GM18951 (cell line): Measurements from ENCODE around the gene RNF148.

Experiments
- POLR2A ChIP-seq: IDR thresholded peaks from 4 replicates; pipeline ENCODE4 v1.6.1; 2011; ENCODE audit warnings: mild to moderate bottlenecking; ENCODE audit not compliant: insufficient read length, insufficient read depth; ENCODE audit errors: extremely low read depth
- in situ Hi-C: fragments of 300-500 bp; cut with MboI; formaldehyde crosslinking; loops from one replicate; pipeline ENCODE4 v1.12.0; 2022; ENCODE audit warnings: low sequenced_read_pairs, mixed read lengths, inconsistent platforms; ENCODE audit not compliant: unreplicated experiment

The RNF148 gene, protein sequence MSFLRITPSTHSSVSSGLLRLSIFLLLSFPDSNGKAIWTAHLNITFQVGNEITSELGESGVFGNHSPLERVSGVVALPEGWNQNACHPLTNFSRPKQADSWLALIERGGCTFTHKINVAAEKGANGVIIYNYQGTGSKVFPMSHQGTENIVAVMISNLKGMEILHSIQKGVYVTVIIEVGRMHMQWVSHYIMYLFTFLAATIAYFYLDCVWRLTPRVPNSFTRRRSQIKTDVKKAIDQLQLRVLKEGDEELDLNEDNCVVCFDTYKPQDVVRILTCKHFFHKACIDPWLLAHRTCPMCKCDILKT

DNA sequence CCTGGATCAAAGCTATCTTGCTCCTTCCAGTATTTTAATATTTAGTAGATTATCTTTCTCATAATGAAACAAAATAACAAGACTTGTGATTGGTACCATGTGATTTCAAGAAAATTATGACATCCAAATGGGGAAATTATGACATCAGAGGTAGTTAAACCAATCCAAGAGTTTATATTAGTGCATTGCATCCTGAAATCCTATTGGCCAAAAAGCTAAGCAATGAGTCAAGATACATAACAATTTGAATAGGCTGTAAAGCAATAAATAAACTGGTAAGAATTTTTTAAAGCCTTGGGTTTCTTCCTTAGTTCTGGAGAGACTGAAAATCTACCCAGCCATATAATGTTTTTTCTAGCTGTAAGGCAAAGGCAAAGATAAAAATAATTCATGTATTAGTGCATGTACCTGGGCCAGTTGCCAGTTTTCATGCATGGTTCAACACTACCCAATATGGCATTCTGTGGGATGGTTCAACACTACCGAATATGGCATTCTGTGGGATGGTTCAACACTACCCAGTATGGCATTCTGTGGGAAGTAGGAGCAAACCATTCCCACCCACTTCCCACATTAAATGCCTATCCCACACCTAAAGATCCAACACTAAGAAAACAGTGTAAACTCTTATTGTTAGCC, at the start of gene RNF148:
Gene RNF148 (minus strand): TSS at position 51 of the 639 bp plus-strand sequence. CDS start 172 bp downstream, outside the sequence.
- in situ Hi-C loops: no loop called here
- no peak for TF ChIP-seq POLR2A

DNA sequence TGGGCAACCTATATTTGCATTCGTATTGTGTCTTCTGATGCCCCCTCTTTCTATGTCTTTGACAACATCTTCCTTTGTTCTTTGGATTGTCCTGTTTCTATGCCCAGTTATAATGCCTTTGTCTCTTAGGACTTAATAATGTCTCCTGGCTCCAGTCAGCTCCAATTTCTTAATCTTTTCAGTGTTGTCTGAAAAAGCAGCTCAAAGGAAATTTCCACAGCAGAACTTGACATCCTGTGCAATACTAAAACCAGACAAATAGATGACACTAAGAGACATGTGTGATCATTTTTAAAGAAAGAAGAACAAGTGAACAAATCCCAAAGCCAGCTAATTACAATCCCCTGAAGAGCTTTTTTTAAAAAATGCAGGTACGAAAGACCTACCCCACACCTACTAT, 47.7 kb upstream of the RNF148 start:
- in situ Hi-C loops: no loop called here
- TF ChIP-seq POLR2A: no peak

DNA sequence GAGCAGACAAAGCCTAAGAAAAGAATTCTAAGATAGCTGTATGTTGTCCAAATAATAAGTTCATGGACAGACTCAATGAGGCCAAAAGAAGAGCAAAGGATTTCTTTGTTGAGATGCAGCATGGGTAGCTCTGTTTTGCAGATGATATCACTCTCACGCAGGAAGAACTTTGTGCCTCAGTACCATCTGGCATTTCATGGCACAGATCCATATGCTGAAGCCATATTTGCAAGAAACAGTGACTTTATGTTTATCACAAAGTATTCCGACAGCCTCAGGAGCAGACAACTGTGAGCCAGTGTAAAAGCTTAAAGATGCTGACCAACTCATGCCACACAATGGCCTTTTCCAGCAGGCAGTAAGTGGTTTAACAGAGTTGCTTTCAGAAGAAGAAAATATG, 45.5 kb upstream of the RNF148 start:
- in situ Hi-C loops: no loop called here
- TF ChIP-seq POLR2A: no peak

DNA sequence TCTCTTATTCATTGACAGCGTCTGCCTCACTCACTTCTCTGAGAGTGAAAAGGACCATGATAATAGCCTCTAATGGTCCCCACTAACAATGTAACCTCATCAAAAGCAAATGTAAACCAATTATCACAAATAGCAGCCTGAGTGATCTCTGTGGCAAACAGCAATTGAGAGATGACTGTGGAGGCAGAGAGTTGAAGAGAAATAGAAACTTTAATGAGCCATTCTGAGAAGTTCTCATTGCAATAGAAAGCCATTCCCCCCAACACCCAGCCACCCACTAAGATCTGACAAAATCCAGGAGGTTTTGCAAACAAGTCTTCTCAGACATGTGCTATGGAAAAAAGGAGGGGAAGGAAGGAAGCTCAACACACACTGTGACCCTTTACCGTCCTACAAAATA, 44.2 kb upstream of the RNF148 start:
- in situ Hi-C loops: no loop called here
- TF ChIP-seq POLR2A: no peak

DNA sequence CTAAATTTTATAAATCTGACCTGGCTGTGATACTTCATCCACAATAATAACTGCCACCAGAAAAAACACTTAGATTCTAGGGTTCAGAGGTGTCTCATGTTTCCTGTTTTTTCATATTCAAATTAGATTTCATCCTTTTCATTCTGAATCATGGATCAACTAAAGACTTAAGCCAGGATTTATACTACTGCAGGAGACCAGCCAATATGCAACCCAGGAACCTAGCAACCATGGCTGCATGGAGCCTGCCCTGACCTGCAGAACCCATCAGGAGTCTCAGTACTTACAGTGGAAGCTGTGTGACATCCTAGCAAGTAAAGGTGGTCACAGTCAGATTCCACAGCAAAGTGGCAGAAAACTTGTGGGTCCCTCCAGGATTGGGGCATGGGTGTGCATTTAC, 40.5 kb upstream of the RNF148 start:
- no peak for TF ChIP-seq POLR2A
- in situ Hi-C loops: no loop called here

DNA sequence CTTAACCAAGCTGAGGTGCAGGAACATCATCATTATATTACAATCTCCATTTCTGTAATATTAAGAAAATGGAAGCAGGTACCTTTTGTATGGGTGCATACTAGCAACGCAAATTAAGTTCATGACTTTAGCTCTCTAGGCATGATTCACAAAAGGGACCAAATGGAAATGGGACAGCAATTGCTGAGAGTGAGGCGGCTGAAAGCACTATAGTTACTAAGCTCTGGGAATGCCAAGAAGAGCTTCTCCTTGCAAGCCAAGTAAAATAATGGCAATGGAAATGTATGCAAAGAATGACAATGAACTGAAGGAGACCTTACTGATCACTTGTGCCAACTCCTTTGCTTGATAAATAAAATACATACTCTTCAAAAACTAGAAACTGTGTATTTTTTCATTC, 36.2 kb upstream of the RNF148 start:
- no peak for TF ChIP-seq POLR2A
- in situ Hi-C loops: no loop called here

DNA sequence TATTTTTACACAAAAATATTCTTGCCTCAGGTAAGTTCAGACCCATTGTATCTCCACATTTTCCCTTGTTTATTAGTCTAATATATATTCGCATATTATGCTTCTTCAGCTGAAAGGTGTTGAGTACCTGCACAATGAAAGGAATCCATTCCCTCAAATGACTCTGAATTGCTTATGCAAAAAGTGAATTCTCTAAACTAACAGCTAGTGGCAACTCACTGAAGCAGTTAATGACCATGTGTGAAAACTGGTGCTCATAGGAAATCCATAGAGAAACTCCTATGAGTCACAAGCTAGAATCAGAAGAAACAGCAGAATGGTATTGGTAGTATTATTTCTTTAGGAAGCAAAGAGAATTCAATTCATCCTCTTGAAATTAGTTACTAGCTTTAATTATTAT, 33.5 kb upstream of the RNF148 start:
- in situ Hi-C loops: no loop called here
- TF ChIP-seq POLR2A: no peak

DNA sequence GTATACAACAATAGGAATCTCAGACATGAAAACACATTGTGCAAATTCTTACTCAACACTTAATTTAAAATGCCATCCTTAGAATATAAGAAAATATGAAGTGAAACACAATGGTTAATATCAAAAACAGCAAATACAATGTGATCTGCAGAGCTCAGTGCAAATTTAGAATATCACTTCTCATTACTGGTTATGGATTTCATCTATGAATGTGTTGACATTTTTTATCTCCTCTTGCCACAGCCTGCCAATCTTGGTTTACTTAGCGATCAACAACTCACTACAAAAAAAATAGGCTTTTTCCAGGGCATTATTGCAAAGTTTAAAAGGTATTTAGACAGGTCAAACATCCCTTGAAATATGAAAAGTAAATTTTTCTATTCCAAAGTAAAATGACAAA, 25.0 kb upstream of the RNF148 start:
- in situ Hi-C loops: no loop called here
- TF ChIP-seq POLR2A: no peak

DNA sequence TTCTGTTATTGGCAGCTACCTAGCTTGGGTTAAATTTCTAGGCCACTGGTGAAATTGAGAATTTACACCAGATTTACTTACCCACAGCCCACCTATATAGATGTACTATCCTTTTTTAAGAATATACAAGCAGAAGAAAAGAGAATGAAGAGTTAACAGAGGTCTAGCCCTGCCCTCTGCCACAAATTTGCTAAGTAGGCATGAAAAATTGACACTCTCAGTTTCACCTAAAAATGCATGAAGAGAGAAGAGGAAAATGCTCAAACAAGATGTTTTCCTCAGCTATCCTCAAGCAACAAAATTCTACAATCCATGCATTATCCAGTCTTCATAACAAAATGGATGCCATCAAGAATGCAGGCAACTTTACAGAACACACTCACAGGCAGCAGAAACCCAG, 24.6 kb upstream of the RNF148 start:
- in situ Hi-C loops: no loop called here
- TF ChIP-seq POLR2A: no peak

DNA sequence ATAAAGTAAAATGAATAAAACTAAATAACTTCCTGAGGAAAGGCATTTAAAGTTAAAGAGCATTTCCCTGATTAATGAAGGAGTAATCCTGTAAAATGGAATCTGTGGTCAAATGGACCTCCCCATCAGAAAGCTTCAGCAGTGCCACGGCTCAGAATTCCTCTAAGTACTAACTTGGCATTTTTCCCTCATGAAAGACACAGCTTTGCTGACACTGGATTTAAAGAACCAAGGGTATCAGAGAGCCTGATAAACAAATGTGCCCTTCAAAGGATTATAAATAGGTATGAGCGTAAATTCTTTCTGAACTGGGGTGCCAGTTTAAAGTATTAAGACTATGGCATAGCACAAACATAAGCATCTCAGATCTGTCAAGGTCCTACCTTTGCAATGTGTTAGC, 24.2 kb upstream of the RNF148 start:
- no peak for TF ChIP-seq POLR2A
- in situ Hi-C loops: no loop called here

DNA sequence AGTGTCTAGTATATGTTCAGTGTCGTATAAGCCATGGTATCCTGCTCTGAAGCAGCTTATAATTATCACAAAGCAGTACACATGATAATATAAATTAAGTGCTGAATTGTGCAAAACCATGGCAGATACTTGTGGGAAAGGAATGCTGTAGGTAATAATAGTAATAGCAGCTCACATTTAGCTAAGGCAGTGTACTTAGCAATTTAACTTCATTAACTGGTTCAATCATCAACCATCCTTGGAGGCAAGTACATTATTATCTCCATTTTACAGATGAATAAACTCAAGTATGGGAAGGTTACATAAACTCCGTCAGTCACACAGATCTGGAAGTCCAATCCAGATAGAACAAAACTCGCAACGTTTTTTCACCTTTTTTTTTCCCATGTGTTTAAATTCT, 21.6 kb upstream of the RNF148 start:
- TF ChIP-seq POLR2A: no peak
- in situ Hi-C loops: no loop called here

DNA sequence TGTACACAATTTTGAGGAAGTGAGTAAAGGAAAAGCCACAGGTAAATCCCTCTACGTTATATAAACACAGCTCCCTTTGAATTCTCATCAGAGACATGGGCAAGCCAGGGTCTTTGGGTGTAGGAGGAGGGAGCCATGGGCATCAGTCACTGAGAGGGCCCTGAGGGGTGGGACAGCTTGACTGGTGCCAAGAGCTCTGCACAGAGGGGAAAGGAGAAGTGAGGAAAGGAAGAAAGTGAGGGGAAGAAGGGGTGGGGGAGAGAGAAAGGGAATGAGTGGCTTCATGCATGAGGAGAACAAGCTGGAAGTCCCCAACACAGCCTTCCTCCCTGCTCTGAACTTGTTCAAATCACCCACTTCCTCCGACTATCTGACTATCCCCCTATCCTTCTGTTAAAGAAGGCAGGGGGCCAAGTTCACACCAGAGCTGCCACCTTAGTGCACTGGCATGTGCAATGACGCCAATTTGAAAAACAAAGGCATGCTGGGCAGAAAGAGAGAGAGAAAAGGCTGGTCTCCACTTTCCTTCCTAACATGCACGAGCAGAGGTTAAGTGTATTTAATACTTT, 16.4 kb upstream of the RNF148 start:
- TF ChIP-seq POLR2A: no peak
- in situ Hi-C loops: no loop called here

DNA sequence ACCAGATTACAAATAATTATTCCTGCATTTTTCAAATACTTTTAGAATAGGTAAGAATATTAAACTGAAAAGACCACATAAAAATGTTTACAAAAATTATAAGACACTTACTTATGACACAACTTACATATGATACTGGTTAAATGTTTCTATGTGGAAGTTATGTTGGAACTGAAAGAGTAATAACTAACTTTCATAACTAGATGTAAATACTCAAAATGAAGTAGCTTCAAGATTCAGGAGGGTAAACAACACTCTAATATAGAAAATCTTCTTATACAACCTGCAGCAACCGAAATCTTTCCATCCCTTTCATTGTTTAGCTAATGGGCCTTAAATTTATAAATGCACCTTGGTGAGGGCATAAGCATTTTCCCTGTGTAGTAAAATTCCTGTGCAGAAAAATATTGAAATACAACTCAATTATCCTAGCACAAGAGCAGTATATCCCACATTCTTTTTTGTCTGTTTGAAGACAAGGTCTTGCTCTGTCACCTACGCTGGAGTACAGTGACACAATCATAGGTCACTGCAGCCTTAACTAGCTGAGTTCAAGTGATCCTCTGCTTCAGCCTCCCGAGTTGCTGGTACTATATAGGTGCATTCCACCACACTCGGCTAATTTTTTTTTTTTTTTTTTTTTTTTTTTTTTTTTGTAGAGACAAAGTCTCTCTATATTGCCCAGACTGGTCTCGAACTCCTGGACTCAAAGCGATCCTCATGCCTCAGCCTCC, 14.8 kb upstream of the RNF148 start:
- in situ Hi-C loops: no loop called here
- TF ChIP-seq POLR2A: no peak
